HepG2 (cell line): ENCODE measurements around the gene TSLP. TPM values are rescaled to one million over a fixed set of nuclear protein-coding genes. Genes with fewer than 3 reads are reported as not detected.

Experiments
- ATAC-seq: fragments of 200-7000 bp; cut with Tn5 transposase; 3 replicates; pipeline ENCODE4 v1.9.1; 2020; ENCODE audit warnings: mild to moderate bottlenecking, moderate library complexity
- BruUV-seq: library from RNA; stranded (reverse); fragments of 400-500 nt; replicated peaks from 2 replicates; lab custom pipeline; 2021; lab: Mats Ljungman, UMichigan
- CTCF ChIA-PET: fragments of 300-600 bp; formaldehyde crosslinking; extraction: SDS; loops from one replicate; lab custom pipeline; 2021; ENCODE audit warnings: low total read pairs, inconsistent platforms, low intra/inter-chr PET ratio; lab: Yijun Ruan, JAX
- POLR2A ChIA-PET: fragments of 350-600 bp; sonication (Branson Sonifier 250); formaldehyde crosslinking; loops from one replicate; lab custom pipeline; 2020; ENCODE audit warnings: antibody characterized with exemption, inconsistent platforms; lab: Yijun Ruan, JAX
- DNase-seq: peaks from one replicate; pipeline ENCODE4 v3.0.0-alpha.2; 2015; ENCODE audit warnings: low spot score
- FAIRE-seq: peaks from 3 replicates; lab custom pipeline; 2011; peaks lifted over from hg19 to GRCh38; lab: Jason Lieb, UNC
- H2AFZ ChIP-seq: one replicate; pipeline ENCODE4 v1.6.1; 2011; ENCODE audit warnings: low read length, inconsistent platforms
- H3K27ac ChIP-seq: fragments of 300-600 bp; 3 replicates; pipeline ENCODE4 v1.8.0; 2011; ENCODE audit warnings: mixed run types, mild to moderate bottlenecking, mixed read lengths, low read length, inconsistent platforms; ENCODE audit not compliant: insufficient read depth; ENCODE audit errors: extremely low read length
- H3K27me3 ChIP-seq, 2 experiments: fragments of 200-600 bp in 1 of 2; 2 replicates in 1 of 2; 3 replicates in 1 of 2; pipeline versions ENCODE4 v1.6.0 to v1.8.0; 2011; ENCODE audit warnings: low read length in 2 of 2, mild to moderate bottlenecking in 2 of 2, moderate library complexity in 2 of 2, inconsistent platforms in 1 of 2; ENCODE audit not compliant: insufficient read depth in 2 of 2, control insufficient read depth in 1 of 2
- H3K36me3 ChIP-seq, 2 experiments: fragments of 200-600 bp in 1 of 2; replicated peaks in 1 of 2; 2 replicates in 1 of 2; 3 replicates in 1 of 2; pipeline versions ENCODE4 v1.5.1 to v1.8.0; 2011; ENCODE audit warnings: low read length in 2 of 2, inconsistent platforms in 1 of 2; ENCODE audit not compliant: insufficient read depth in 2 of 2, control insufficient read depth in 1 of 2
- H3K4me1 ChIP-seq: 2 replicates; pipeline ENCODE4 v1.5.1; 2012; ENCODE audit warnings: low read length, inconsistent platforms; ENCODE audit not compliant: insufficient read depth
- H3K4me2 ChIP-seq: 2 replicates; pipeline ENCODE4 v1.6.0; 2011; ENCODE audit warnings: low read depth, low read length, inconsistent platforms
- H3K4me3 ChIP-seq, 3 experiments: fragments of 200-600 bp in 1 of 3; sonication (generic), shearing (Covaris generic) in 1 of 3; replicated peaks in 1 of 3; 2 replicates each; pipeline ENCODE4 v1.5.1; 2011 to 2016; ENCODE audit warnings: low read length in 3 of 3, inconsistent platforms in 2 of 3, low read depth in 2 of 3, mild to moderate bottlenecking in 2 of 3, control low read depth in 1 of 3, mixed read lengths in 1 of 3; ENCODE audit not compliant: insufficient read depth in 1 of 3
- H3K79me2 ChIP-seq: one replicate; pipeline ENCODE4 v1.6.1; 2011; ENCODE audit warnings: low read length, inconsistent platforms; ENCODE audit not compliant: insufficient read depth
- H3K9ac ChIP-seq: 2 replicates; pipeline ENCODE4 v1.6.0; 2011; ENCODE audit warnings: mild to moderate bottlenecking, low read depth, low read length, inconsistent platforms; ENCODE audit not compliant: insufficient read depth
- H3K9me3 ChIP-seq: 2 replicates; pipeline ENCODE4 v1.5.1; 2012; ENCODE audit warnings: mild to moderate bottlenecking, low read length
- H4K20me1 ChIP-seq: 2 replicates; pipeline ENCODE4 v1.6.0; 2011; ENCODE audit warnings: inconsistent platforms, mild to moderate bottlenecking, low read length, moderate library complexity; ENCODE audit not compliant: insufficient read depth
- CTCF ChIP-seq: sonication (generic); formaldehyde crosslinking; IDR thresholded peaks from 2 replicates; pipeline ENCODE4 v1.5.0; 2020; ENCODE audit warnings: mild to moderate bottlenecking, missing genetic modification reagents, moderate library complexity
- SMC3 ChIP-seq: IDR thresholded peaks from 2 replicates; pipeline ENCODE4 v1.6.1; 2011; ENCODE audit warnings: low read length, improper control_type of control experiment
- STAG1 ChIP-seq: sonication (generic); formaldehyde crosslinking; IDR thresholded peaks from 2 replicates; pipeline ENCODE4 v1.4.0; 2020; ENCODE audit warnings: missing genetic modification reagents
- ZMAT3 ChIP-seq: sonication (generic); formaldehyde crosslinking; conservative IDR thresholded peaks from 2 replicates; pipeline ENCODE4 v1.7.0; 2021; ENCODE audit warnings: missing genetic modification reagents
- ZNF780A ChIP-seq: sonication (generic); formaldehyde crosslinking; IDR thresholded peaks from 2 replicates; pipeline ENCODE4 v1.8.0; 2022; ENCODE audit warnings: mild to moderate bottlenecking, missing genetic modification reagents, moderate library complexity
- WGBS: methylation state at CpG from one replicate; pipeline ENCODE4 v1.1.6; 2017; ENCODE audit warnings: low lambda C conversion rate; 5-methylcytosine and 5-hydroxymethylcytosine counted together
- in situ Hi-C: cut with HindIII; loops from 2 replicates; pipeline ENCODE4 v1.10.0; 2017; ENCODE audit warnings: low pct_unique_long_range_greater_than_20kb; ENCODE audit not compliant: extremely low pct_ligation_motif_present
- intact Hi-C: fragments of 100-400 bp; cut with micrococcal nuclease; formaldehyde crosslinking; loops from one replicate; pipeline ENCODE4 v1.10.0; 2022; ENCODE audit not compliant: unreplicated experiment
- polyA plus RNA-seq, 8 experiments: library from polyadenylated mRNA; depleted of rRNA in 3 of 8; stranded (reverse) in 7 of 8; unstranded in 1 of 8; fragments of >200 nt; fragmentation: Illumina TruSeq in 4 of 8; extraction: Trizol in 4 of 8; gene quantifications; 2 replicates each; pipeline versions ENCODE4 v1.2.1 to v1.2.3, GENCODE V29; 2011 to 2016; ENCODE audit warnings: low read depth in 4 of 8, missing spikeins in 1 of 8, mixed read lengths in 1 of 8; ENCODE audit not compliant: insufficient read depth in 1 of 8
- total RNA-seq, 5 experiments: library from RNA; depleted of rRNA; stranded (reverse); fragments of >200 nt; fragmentation: Illumina TruSeq; extraction: Trizol; gene quantifications; 2 replicates each; pipeline ENCODE4 v1.2.3, GENCODE V29; 2016; ENCODE audit warnings: low read depth in 1 of 5
- TF ChIP-seq, protein P1 (sequence below): IDR thresholded peaks from 2 replicates; pipeline ENCODE4 v1.4.0; 2020; ENCODE audit warnings: mild to moderate bottlenecking, missing genetic modification reagents
- TF ChIP-seq, protein P2 (sequence below): sonication (generic); formaldehyde crosslinking; IDR thresholded peaks from 2 replicates; pipeline ENCODE4 v1.8.0; 2022; ENCODE audit warnings: missing genetic modification reagents, mild to moderate bottlenecking, borderline replicate concordance

The TSLP gene
- total and polyA plus RNA-seq, 2 of the 13 experiments (the other 11 are each of a cell fraction or from before 2014, with no cell fraction given) = not detected

DNA sequence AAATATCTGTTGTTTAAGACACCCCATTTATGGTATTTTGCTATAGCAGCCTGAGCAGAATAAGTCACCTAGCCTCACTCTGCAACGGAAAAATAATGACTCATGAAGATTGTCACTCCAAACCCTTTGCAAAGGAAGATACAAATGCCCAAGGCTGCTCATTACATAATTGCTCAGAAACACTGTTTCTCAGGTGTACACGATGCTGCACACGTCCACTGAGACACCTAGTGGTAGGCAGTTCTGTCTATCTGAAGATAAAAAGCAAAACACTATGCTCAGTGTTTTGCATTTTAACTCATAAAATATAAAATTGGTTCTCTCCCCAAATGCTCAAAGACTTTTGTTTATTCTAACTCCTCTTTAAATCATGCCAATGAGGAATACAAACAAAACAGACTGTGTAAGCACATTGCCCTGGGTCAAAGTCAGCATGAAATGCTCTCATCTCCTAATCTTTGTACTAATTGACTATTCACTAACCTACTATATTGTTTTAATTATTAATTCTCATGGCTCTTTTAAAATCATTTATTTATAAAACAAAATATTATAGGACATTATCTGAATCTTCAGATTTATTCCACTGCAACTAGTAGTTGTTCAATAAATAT, 7.7 kb upstream of the TSLP start:
- Histone ChIP-seq H3K27ac (no peak overlapping the region), H3K9me3 (no peaks in the 10 kb centered on the region), H3K36me3 (no peaks in the 10 kb centered on the region), H3K4me3 (no peak overlapping the region), H3K9ac (no peak overlapping the region), H3K27me3 (peaks cover 0 to 3% of the 10 kb centered on the region in 2 experiments; a peak in 2 of 5 replicates), H3K4me1 (no peaks in the 10 kb centered on the region), H3K79me2 (no peaks in the 10 kb centered on the region), H3K4me2 (no peak overlapping the region), H2AFZ (no peak overlapping the region), H4K20me1 (no peaks in the 10 kb centered on the region)
- intact Hi-C loops (loop anchor here (1.0 to 10.0 kb wide), 2 partner anchors 199 to 307 kb away; no protein-coding TSS in a partner anchor), in situ Hi-C loops (loop anchor here (10.0 kb wide), 1 partner anchor 309 kb away; no protein-coding TSS in a partner anchor)
- peak; percentile 47 for FAIRE-seq
- TF ChIP-seq, protein P1, sequence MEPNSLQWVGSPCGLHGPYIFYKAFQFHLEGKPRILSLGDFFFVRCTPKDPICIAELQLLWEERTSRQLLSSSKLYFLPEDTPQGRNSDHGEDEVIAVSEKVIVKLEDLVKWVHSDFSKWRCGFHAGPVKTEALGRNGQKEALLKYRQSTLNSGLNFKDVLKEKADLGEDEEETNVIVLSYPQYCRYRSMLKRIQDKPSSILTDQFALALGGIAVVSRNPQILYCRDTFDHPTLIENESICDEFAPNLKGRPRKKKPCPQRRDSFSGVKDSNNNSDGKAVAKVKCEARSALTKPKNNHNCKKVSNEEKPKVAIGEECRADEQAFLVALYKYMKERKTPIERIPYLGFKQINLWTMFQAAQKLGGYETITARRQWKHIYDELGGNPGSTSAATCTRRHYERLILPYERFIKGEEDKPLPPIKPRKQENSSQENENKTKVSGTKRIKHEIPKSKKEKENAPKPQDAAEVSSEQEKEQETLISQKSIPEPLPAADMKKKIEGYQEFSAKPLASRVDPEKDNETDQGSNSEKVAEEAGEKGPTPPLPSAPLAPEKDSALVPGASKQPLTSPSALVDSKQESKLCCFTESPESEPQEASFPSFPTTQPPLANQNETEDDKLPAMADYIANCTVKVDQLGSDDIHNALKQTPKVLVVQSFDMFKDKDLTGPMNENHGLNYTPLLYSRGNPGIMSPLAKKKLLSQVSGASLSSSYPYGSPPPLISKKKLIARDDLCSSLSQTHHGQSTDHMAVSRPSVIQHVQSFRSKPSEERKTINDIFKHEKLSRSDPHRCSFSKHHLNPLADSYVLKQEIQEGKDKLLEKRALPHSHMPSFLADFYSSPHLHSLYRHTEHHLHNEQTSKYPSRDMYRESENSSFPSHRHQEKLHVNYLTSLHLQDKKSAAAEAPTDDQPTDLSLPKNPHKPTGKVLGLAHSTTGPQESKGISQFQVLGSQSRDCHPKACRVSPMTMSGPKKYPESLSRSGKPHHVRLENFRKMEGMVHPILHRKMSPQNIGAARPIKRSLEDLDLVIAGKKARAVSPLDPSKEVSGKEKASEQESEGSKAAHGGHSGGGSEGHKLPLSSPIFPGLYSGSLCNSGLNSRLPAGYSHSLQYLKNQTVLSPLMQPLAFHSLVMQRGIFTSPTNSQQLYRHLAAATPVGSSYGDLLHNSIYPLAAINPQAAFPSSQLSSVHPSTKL = 0 out of 2 replicates have a peak, but pooled peaks have one; percentile 24
- no peak for TF ChIP-seq ZMAT3
- peak; percentile 64 for TF ChIP-seq SMC3
- peak; percentile 64 for TF ChIP-seq CTCF
- peak; percentile 60 for TF ChIP-seq STAG1 (CRISPR knock-in tag)
- TF ChIP-seq, protein P2, sequence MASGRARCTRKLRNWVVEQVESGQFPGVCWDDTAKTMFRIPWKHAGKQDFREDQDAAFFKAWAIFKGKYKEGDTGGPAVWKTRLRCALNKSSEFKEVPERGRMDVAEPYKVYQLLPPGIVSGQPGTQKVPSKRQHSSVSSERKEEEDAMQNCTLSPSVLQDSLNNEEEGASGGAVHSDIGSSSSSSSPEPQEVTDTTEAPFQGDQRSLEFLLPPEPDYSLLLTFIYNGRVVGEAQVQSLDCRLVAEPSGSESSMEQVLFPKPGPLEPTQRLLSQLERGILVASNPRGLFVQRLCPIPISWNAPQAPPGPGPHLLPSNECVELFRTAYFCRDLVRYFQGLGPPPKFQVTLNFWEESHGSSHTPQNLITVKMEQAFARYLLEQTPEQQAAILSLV = no peak
- no peak for TF ChIP-seq ZNF780A
- POLR2A ChIA-PET = no interaction called here
- CTCF ChIA-PET = interaction anchor here (2.3 kb wide), 1 partner anchor 307 kb away, joined by 7 read pairs; no protein-coding TSS in a partner anchor
- no TSS peak for BruUV-seq
- DNase-seq = peak; percentile 31
- WGBS = 0% methylated on average over 3 of the region's 3 CpGs
- peak; percentile 77 for ATAC-seq
